ENCODE results near the gene FADS3. TPM values are rescaled to one million over a fixed set of nuclear protein-coding genes. Genes with fewer than 3 reads are reported as not detected.

The FADS3 gene
- total RNA-seq, 4 donors from 2014 or later, result 111 to 285 (median 246) TPM

- peak; percentile 50 for ATAC-seq (ENCODE audit: low FRiP score)
- TF ChIP-seq CTCF (IDR thresholded peaks at IDR 0.05), result peak in 1 of 3 donors; percentile 68
- peak; percentile 75 for DNase-seq (ENCODE audit: low spot score)
Measured at GRCh38 chr11:61897387-61898246, 6.3 kb upstream of the FADS3 start.

GRCh38 chr11:61896665-61897386 is 5.5 kb upstream of the FADS3 start:
- no peak for TF ChIP-seq CTCF (IDR thresholded peaks at IDR 0.05)
- DNase-seq (ENCODE audit: low spot score) (no peak), ATAC-seq (ENCODE audit: low FRiP score) (no peak)

- no peak for TF ChIP-seq CTCF (IDR thresholded peaks at IDR 0.05)
- DNase-seq (ENCODE audit: low spot score), result no peak
- ATAC-seq (ENCODE audit: low FRiP score), result no peak
Measured at GRCh38 chr11:61895718-61896059, 4.3 kb upstream of the FADS3 start.

DNA sequence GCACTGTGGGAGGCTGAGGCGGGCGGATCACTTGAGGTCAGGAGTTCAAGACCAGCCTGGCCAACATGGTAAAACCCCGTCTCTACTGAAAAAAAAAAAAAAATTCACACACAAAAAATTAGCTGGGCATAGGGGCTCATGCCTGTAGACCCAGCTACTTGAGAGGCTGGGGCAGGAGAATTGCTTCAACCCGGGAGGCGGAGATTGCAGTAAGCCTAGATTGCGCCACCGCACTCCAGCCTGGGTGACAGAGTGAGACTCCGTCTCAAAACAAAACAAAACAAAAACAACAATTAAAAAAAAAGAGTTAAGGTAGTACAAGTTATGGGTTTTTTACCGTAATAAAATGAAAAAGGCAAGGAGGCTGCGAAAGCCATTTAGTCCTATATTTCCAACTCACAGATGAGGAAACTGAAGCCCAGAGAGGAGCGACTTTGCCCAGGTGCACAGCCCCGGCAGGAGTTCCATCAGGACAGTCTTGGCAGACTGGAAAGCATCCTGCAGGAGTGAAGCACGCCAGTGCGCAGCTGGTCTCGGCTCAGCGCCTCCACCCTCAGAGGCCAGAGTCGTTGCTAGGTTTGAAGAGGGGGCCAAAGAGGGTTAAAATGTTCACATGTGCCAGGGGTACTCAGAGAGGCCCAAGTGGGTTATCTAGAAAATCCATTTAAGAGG is 3.8 kb upstream of the FADS3 start:
- TF ChIP-seq CTCF (IDR thresholded peaks at IDR 0.05), result no peak
- ATAC-seq (ENCODE audit: low FRiP score) (no peak), DNase-seq (ENCODE audit: low spot score) (no peak)

DNA sequence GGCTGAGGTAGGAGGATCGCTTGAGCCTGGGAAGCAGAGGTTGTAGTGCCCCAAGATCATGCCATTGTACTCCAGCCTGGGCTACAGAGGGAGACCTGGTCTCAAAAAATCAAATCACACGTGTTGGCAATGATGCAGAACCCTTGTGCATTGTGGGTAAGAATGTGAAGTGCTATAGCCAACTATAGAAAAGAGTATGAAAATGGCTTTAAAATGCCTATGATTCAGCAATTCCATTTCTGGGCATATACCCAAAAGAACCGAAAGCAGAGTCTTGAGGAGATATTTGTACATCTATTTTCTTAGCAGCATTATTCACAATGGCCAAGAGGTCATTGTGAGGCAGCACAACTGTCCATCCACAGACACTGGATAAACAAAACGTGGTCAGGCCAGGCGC is 2.6 kb upstream of the FADS3 start:
- no peak for DNase-seq (ENCODE audit: low spot score)
- ATAC-seq (ENCODE audit: low FRiP score), result no peak
- no peak for TF ChIP-seq CTCF (IDR thresholded peaks at IDR 0.05)

GRCh38 chr11:61892085-61892370 is 683 bp upstream of the FADS3 start:
- no peak for TF ChIP-seq CTCF (IDR thresholded peaks at IDR 0.05)
- peak; percentile 3 for ATAC-seq (ENCODE audit: low FRiP score)
- DNase-seq (ENCODE audit: low spot score), result no peak
